Endothelial cell of umbilical vein (primary cell): ENCODE results near the gene FA2H. TPM values are rescaled to one million over a fixed set of nuclear protein-coding genes. Genes with fewer than 3 reads are reported as not detected.

Experiments
- BruUV-seq: library from RNA; stranded (reverse); fragments of 400-500 nt; replicated peaks from 2 replicates; lab custom pipeline; 2021; lab: Mats Ljungman, UMichigan
- CTCF ChIA-PET: fragments of 300-600, 350-600 bp; sonication (Branson Sonifier 250); formaldehyde crosslinking; loops from one replicate; lab custom pipeline; 2021; ENCODE audit warnings: antibody characterized with exemption, inconsistent platforms; lab: Charles Lee
- POLR2A ChIA-PET: fragments of 300-600, 350-600 bp; sonication (Branson Sonifier 250); formaldehyde crosslinking; loops from one replicate; lab custom pipeline; 2021; ENCODE audit warnings: antibody characterized with exemption, inconsistent platforms; lab: Charles Lee
- DNase-seq: peaks from one replicate; pipeline ENCODE4 v3.0.0-alpha.2; 2011; ENCODE audit warnings: low read depth, low spot score
- FAIRE-seq: peaks from 2 replicates; lab custom pipeline; 2011; peaks lifted over from hg19 to GRCh38; lab: Jason Lieb, UNC
- H2AFZ ChIP-seq: 2 replicates; pipeline ENCODE4 v1.6.0; 2012; ENCODE audit warnings: low read depth, low read length, control low read depth, inconsistent platforms
- H3K27ac ChIP-seq: 2 replicates; pipeline ENCODE4 v1.5.1; 2011; ENCODE audit warnings: low read depth, mild to moderate bottlenecking, control low read depth, low read length, moderate library complexity; ENCODE audit not compliant: insufficient read depth
- H3K27me3 ChIP-seq, 2 experiments: 2 replicates each; pipeline versions ENCODE4 v1.6.0 to v1.6.1; 2011; ENCODE audit warnings: low read length in 2 of 2, mixed read lengths in 1 of 2; ENCODE audit not compliant: control insufficient read depth in 2 of 2, insufficient read depth in 2 of 2
- H3K36me3 ChIP-seq, 2 experiments: 2 replicates in 1 of 2; 3 replicates in 1 of 2; pipeline ENCODE4 v1.5.1; 2011; ENCODE audit warnings: low read length in 2 of 2, mild to moderate bottlenecking in 1 of 2, moderate library complexity in 1 of 2; ENCODE audit not compliant: control insufficient read depth in 2 of 2, insufficient read depth in 2 of 2; ENCODE audit errors: extremely low read depth in 1 of 2
- H3K4me1 ChIP-seq: 3 replicates; pipeline ENCODE4 v1.5.1; 2011; ENCODE audit warnings: mild to moderate bottlenecking, low read length; ENCODE audit not compliant: control insufficient read depth, insufficient read depth; ENCODE audit errors: extremely low read depth
- H3K4me2 ChIP-seq: 2 replicates; pipeline ENCODE4 v1.6.1; 2011; ENCODE audit warnings: low read length, control low read depth, mixed read lengths; ENCODE audit not compliant: insufficient read depth
- H3K4me3 ChIP-seq, 3 experiments: fragments of 200-600 bp in 1 of 3; sonication (generic), shearing (Covaris generic) in 1 of 3; replicated peaks in 1 of 3; 2 replicates each; pipeline ENCODE4 v1.5.1; 2011 to 2016; ENCODE audit warnings: control low read depth in 3 of 3, low read length in 3 of 3, mild to moderate bottlenecking in 2 of 3, inconsistent platforms in 1 of 3, low read depth in 1 of 3, moderate library complexity in 1 of 3; ENCODE audit not compliant: insufficient read depth in 1 of 3
- H3K79me2 ChIP-seq: 2 replicates; pipeline ENCODE4 v1.6.0; 2012; ENCODE audit warnings: low read length, inconsistent platforms; ENCODE audit not compliant: control insufficient read depth, insufficient read depth
- H3K9ac ChIP-seq: replicated peaks from 2 replicates; pipeline ENCODE3; 2011; ENCODE audit warnings: low read length, control low read depth; ENCODE audit not compliant: insufficient read depth; ENCODE audit errors: extremely low read depth
- H3K9me1 ChIP-seq: replicated peaks from 3 replicates; pipeline ENCODE4 v1.6.0; 2011; ENCODE audit warnings: mild to moderate bottlenecking, low read length; ENCODE audit not compliant: control insufficient read depth, insufficient read depth; ENCODE audit errors: extremely low read depth
- H3K9me3 ChIP-seq: replicated peaks from 2 replicates; pipeline ENCODE4 v1.5.1; 2012; ENCODE audit warnings: low read length, inconsistent platforms; ENCODE audit not compliant: control insufficient read depth, insufficient read depth
- H4K20me1 ChIP-seq: replicated peaks from 2 replicates; pipeline ENCODE3; 2011; ENCODE audit warnings: mild to moderate bottlenecking, low read length; ENCODE audit not compliant: control insufficient read depth, insufficient read depth; ENCODE audit errors: extremely low read depth
- EZH2 ChIP-seq: IDR thresholded peaks from 2 replicates; pipeline ENCODE4 v1.6.1; 2012; ENCODE audit warnings: borderline replicate concordance, low read depth, mild to moderate bottlenecking, moderate library complexity, low read length, inconsistent platforms; ENCODE audit not compliant: severe bottlenecking
- FOS ChIP-seq: IDR thresholded peaks from 2 replicates; pipeline ENCODE4 v1.6.1; 2011; ENCODE audit warnings: mild to moderate bottlenecking, low read length, moderate library complexity, borderline replicate concordance; ENCODE audit not compliant: insufficient read depth
- GATA2 ChIP-seq: IDR thresholded peaks from 2 replicates; pipeline ENCODE4 v1.7.0; 2011; ENCODE audit warnings: low read depth, mild to moderate bottlenecking, moderate library complexity, mixed read lengths, low read length; ENCODE audit not compliant: insufficient read length, insufficient read depth
- JUN ChIP-seq: IDR thresholded peaks from 2 replicates; pipeline ENCODE4 v1.6.1; 2011; ENCODE audit warnings: borderline replicate concordance, low read depth; ENCODE audit not compliant: insufficient read length, insufficient read depth
- MYC ChIP-seq: IDR thresholded peaks from one replicate; pipeline ENCODE4 v1.6.1; 2011; ENCODE audit warnings: mild to moderate bottlenecking, low read depth, low read length
- POLR2A ChIP-seq: IDR thresholded peaks from 2 replicates; pipeline ENCODE4 v1.6.1; 2012; ENCODE audit warnings: low read depth, mild to moderate bottlenecking, control low read depth, low read length
- POLR2AphosphoS5 ChIP-seq: IDR thresholded peaks from 2 replicates; pipeline ENCODE4 v1.6.1; 2012; ENCODE audit warnings: low read depth, mild to moderate bottlenecking, control low read depth, low read length, moderate library complexity; ENCODE audit not compliant: insufficient read depth
- dilution Hi-C: fragments of 300-500 bp; cut with MboI; formaldehyde crosslinking; loops from one replicate; pipeline ENCODE4 v1.15.0; 2019; ENCODE audit warnings: low sequenced_read_pairs; ENCODE audit not compliant: extremely low pct_ligation_motif_present
- intact Hi-C: fragments of 100-400 bp; cut with micrococcal nuclease; formaldehyde crosslinking; loops from one replicate; pipeline ENCODE4 v1.10.0; 2022
- polyA plus RNA-seq, 4 experiments: library from polyadenylated mRNA; depleted of rRNA in 3 of 4; stranded (reverse) in 3 of 4; unstranded in 1 of 4; fragments of >200 nt; gene quantifications; 2 replicates each; pipeline versions ENCODE4 v1.2.1 to v1.2.3, GENCODE V29; 2011 to 2012; ENCODE audit warnings: missing spikeins in 1 of 4
- total RNA-seq: library from RNA; stranded (reverse); gene quantifications from 2 replicates; pipeline ENCODE4 v1.2.3, GENCODE V29; 2021
- TF ChIP-seq, protein P1 (sequence below): IDR thresholded peaks from 2 replicates; pipeline ENCODE4 v1.6.1; 2011; ENCODE audit not compliant: insufficient read depth, insufficient read length
- TF ChIP-seq, protein P2 (sequence below), 2 donors: IDR thresholded peaks; 1 replicate in 1 of 2; 2 replicates in 1 of 2; pipeline ENCODE4 v1.5.1; 2011; ENCODE audit warnings: low read length in 2 of 2, mild to moderate bottlenecking in 2 of 2, moderate library complexity in 2 of 2, control low read depth in 1 of 2, inconsistent platforms in 1 of 2, low read depth in 1 of 2; ENCODE audit not compliant: insufficient read depth in 1 of 2; ENCODE audit errors: extremely low read depth in 1 of 2

The FA2H gene
- total and polyA plus RNA-seq, 2 donors (not counting 3 experiments of a cell fraction or from before 2014, with no cell fraction given) = not detected

DNA sequence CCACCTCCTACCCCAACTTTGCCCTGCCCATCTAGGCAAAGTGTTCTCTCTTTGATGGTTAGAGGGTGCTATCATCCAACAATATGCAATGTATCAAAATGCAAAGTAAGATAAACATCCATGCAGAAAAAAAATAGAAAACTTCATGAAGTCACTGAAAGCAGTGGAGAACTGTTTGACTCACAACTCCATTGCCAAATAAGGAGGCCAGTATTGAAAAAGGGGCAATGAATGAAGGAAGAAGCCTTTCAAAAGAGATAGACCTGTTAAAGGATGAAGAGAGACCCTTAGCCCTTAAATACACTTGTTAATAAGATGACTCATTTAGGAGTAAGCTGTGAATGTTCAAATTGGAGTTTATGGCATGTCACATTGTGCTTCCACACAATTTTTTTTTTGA, 13.0 kb downstream of the FA2H start:
- BruUV-seq = no TSS peak
- Histone ChIP-seq H3K4me1 (peaks cover 3% of the 10 kb centered on the region), H3K4me3 (no peak overlapping the region), H3K4me2 (no peak overlapping the region), H3K79me2 (no peaks in the 10 kb centered on the region), H3K9ac (no peak overlapping the region), H3K9me3 (no peaks in the 10 kb centered on the region), H4K20me1 (no peaks in the 10 kb centered on the region), H3K27me3 (no peaks in the 10 kb centered on the region), H3K9me1 (no peaks in the 10 kb centered on the region), H3K36me3 (no peaks in the 10 kb centered on the region), H3K27ac (no peak overlapping the region), H2AFZ (no peak overlapping the region)
- dilution Hi-C loops = no loop called here
- CTCF ChIA-PET = no interaction called here
- intact Hi-C loops = no loop called here
- FAIRE-seq = no peak
- DNase-seq = no peak
- POLR2A ChIA-PET = interaction anchor here (0.6 kb wide), 1 partner anchor 18 kb away, joined by 3 read pairs; no protein-coding TSS in a partner anchor
- TF ChIP-seq JUN = no peak
- no peak for TF ChIP-seq MYC
- TF ChIP-seq FOS = no peak

DNA sequence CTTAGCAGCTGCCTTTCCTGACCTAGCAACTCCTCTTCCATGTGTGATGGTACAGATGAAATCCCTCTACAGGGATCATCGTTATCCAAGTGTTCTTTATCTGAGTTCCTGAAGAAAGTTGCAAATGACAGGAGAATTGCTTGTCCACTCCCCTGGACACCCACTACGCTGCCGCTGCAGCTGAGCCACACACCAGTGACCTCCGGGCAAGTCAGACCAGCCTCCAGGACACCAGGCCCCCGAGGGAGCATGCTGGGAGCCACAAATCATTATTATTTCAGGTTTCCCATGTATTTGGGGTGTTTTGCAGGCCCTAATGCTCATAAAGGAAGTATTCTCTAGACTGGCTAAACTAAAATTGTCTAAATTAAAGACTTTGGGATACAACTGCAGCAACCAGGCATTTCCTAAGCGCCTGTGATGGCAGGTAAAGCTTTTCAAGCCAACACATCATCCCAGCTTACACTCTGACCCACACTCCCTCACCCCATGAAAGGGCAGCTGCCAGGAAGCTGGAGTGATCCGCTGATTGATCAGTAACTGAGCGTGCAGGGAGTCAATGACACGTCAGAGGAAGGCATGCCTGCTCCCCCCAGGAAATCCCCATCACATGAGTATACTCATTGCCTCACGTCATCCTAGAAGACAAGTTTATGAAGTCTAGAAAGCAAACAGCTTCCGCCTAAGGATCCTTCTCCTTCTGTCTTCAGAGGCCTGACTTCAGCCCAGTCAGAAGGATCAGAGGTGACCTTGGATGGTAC, 14.4 kb downstream of the FA2H start:
- Histone ChIP-seq H3K9me1 (no peaks in the 10 kb centered on the region), H3K4me2 (no peak overlapping the region), H3K9ac (no peak overlapping the region), H3K36me3 (no peaks in the 10 kb centered on the region), H3K4me1 (peaks cover 3% of the 10 kb centered on the region), H3K27ac (no peak overlapping the region), H3K79me2 (no peaks in the 10 kb centered on the region), H3K27me3 (peaks cover 0 to 1% of the 10 kb centered on the region in 2 experiments), H3K9me3 (no peaks in the 10 kb centered on the region), H2AFZ (peak overlapping the region; percentile 15), H3K4me3 (no peak overlapping the region), H4K20me1 (no peaks in the 10 kb centered on the region)
- FAIRE-seq (peak; percentile 50), DNase-seq (peak; percentile 37)
- dilution Hi-C loops (no loop called here), intact Hi-C loops (no loop called here)
- CTCF ChIA-PET = no interaction called here
- TF ChIP-seq JUN (peak; percentile 44), EZH2 (no peak), POLR2A (no peak), MYC (no peak), FOS (peak; percentile 42), GATA2 (peak; percentile 49), POLR2AphosphoS5 (no peak)
- TF ChIP-seq, protein P1, sequence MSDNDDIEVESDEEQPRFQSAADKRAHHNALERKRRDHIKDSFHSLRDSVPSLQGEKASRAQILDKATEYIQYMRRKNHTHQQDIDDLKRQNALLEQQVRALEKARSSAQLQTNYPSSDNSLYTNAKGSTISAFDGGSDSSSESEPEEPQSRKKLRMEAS = no peak
- TF ChIP-seq, protein P2, sequence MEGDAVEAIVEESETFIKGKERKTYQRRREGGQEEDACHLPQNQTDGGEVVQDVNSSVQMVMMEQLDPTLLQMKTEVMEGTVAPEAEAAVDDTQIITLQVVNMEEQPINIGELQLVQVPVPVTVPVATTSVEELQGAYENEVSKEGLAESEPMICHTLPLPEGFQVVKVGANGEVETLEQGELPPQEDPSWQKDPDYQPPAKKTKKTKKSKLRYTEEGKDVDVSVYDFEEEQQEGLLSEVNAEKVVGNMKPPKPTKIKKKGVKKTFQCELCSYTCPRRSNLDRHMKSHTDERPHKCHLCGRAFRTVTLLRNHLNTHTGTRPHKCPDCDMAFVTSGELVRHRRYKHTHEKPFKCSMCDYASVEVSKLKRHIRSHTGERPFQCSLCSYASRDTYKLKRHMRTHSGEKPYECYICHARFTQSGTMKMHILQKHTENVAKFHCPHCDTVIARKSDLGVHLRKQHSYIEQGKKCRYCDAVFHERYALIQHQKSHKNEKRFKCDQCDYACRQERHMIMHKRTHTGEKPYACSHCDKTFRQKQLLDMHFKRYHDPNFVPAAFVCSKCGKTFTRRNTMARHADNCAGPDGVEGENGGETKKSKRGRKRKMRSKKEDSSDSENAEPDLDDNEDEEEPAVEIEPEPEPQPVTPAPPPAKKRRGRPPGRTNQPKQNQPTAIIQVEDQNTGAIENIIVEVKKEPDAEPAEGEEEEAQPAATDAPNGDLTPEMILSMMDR (IDR thresholded peaks at IDR 0.05; ENCODE audit: extremely low read depth in 1 of 2, insufficient read depth in 1 of 2, low read depth in 1 of 2, low read length in 2 of 2) = no peak
- BruUV-seq = no TSS peak
- POLR2A ChIA-PET = no interaction called here
